22Rv1 (cell line): ENCODE results near the gene ABCB11.
"Not testable (repeated sequence)": the region's sequence is repeated elsewhere in the genome, so short reads cannot be mapped to it uniquely, and the experiment has no call there.

Experiments used
- H3K27ac ChIP-seq: fragments of 450-650 bp; 2 replicates; pipeline ENCODE4 v1.5.1; 2017
- ZFX ChIP-seq: fragments of 450-650 bp; IDR thresholded peaks from 2 replicates; pipeline ENCODE4 v1.6.1; 2017; ENCODE audit warnings: antibody characterized with exemption, borderline replicate concordance
- TF ChIP-seq, protein P1 (sequence below): fragments of 450-650 bp; IDR thresholded peaks from 2 replicates; pipeline ENCODE4 v1.5.1; 2017; ENCODE audit warnings: mild to moderate bottlenecking

The ABCB11 gene

GRCh38 chr2:169069833-169070232, 38.7 kb upstream of the ABCB11 start:
- TF ChIP-seq ZFX, result no peak
- TF ChIP-seq, protein P1, sequence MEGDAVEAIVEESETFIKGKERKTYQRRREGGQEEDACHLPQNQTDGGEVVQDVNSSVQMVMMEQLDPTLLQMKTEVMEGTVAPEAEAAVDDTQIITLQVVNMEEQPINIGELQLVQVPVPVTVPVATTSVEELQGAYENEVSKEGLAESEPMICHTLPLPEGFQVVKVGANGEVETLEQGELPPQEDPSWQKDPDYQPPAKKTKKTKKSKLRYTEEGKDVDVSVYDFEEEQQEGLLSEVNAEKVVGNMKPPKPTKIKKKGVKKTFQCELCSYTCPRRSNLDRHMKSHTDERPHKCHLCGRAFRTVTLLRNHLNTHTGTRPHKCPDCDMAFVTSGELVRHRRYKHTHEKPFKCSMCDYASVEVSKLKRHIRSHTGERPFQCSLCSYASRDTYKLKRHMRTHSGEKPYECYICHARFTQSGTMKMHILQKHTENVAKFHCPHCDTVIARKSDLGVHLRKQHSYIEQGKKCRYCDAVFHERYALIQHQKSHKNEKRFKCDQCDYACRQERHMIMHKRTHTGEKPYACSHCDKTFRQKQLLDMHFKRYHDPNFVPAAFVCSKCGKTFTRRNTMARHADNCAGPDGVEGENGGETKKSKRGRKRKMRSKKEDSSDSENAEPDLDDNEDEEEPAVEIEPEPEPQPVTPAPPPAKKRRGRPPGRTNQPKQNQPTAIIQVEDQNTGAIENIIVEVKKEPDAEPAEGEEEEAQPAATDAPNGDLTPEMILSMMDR, result no peak
- no peak overlapping the region for H3K27ac ChIP-seq

- TF ChIP-seq ZFX, result no peak
- TF ChIP-seq, protein P1, result no peak
- no peak within 1 kb of the TSS for H3K27ac ChIP-seq
Observed at GRCh38 chr2:169069341-169069740, 38.2 kb upstream of the ABCB11 start, which contains the start of gene DHRS9. Gene DHRS9, plus strand, starts transcription at chr2:169069563. Its CDS starts 12,019 bp downstream, at chr2:169081582.

DNA sequence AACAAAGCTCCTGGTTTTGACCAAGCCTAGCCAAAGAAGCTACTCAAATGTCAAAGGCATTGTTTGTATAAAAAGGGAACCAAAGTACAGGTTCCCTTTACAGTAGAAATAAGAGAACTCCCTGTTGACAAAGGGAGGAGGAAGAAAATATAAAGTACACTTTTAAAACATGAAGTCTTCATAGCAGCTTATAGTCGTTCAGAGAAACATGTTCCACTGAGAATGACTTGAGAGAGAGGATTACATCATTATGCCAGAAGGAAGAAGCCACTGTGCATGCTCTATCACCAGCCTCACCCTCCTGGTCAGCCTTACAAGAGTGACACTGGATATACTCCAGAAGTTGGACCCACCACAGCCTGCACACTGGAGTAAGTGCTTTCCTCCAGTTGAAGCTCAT, 35.8 kb upstream of the ABCB11 start:
- no peak for TF ChIP-seq ZFX
- TF ChIP-seq, protein P1, result no peak
- H3K27ac ChIP-seq, result no peak overlapping the region

- TF ChIP-seq ZFX, result no peak
- TF ChIP-seq, protein P1, result no peak
- H3K27ac ChIP-seq, result no peak overlapping the region
Observed at GRCh38 chr2:169065864-169066517, 34.9 kb upstream of the ABCB11 start.

GRCh38 chr2:169065422-169065821, 34.3 kb upstream of the ABCB11 start:
- no peak overlapping the region for H3K27ac ChIP-seq
- TF ChIP-seq, protein P1, result no peak
- no peak for TF ChIP-seq ZFX

GRCh38 chr2:169064199-169064598, 33.1 kb upstream of the ABCB11 start:
- H3K27ac ChIP-seq, result not testable (repeated sequence)

- not testable (repeated sequence) for H3K27ac ChIP-seq
Observed at GRCh38 chr2:169054575-169054974, 23.5 kb upstream of the ABCB11 start.

- no peak overlapping the region for H3K27ac ChIP-seq
- TF ChIP-seq, protein P1, result no peak
- TF ChIP-seq ZFX, result no peak
Observed at GRCh38 chr2:169050476-169051240, 19.5 kb upstream of the ABCB11 start.
